Stimulated activated memory B cell treated with anti-CD40 and anti-IgM and Interleukin-4, amounts not matched to agents 10 μg/mL and 1 μg/mL and 100 μg/mL, for 72 hours (primary cell): ENCODE measurements around the gene FER.
"Not testable (repeated sequence)": the region's sequence is repeated elsewhere in the genome, so short reads cannot be mapped to it uniquely, and the experiment has no call there.

Experiments used
- ATAC-seq: fragments of 150-1000 bp; cut with Tn5 transposase; 2 replicates; pipeline ENCODE4 v1.10.0; 2021
- H3K27ac Mint-ChIP-seq: one replicate; pipeline ENCODE4 v1.8.0; 2022; ENCODE audit warnings: mild to moderate bottlenecking, mixed read lengths
- H3K27me3 Mint-ChIP-seq: one replicate; pipeline ENCODE4 v1.8.0; 2022; ENCODE audit warnings: mixed read lengths
- H3K36me3 Mint-ChIP-seq: one replicate; pipeline ENCODE4 v1.8.0; 2022; ENCODE audit warnings: mixed read lengths
- H3K4me1 Mint-ChIP-seq: one replicate; pipeline ENCODE4 v1.8.0; 2022; ENCODE audit warnings: mixed read lengths
- H3K4me3 Mint-ChIP-seq: one replicate; pipeline ENCODE4 v1.8.0; 2022; ENCODE audit warnings: mild to moderate bottlenecking, moderate library complexity, mixed read lengths
- H3K9me3 Mint-ChIP-seq: one replicate; pipeline ENCODE4 v1.8.0; 2022; ENCODE audit warnings: mixed read lengths

Gene FER

DNA sequence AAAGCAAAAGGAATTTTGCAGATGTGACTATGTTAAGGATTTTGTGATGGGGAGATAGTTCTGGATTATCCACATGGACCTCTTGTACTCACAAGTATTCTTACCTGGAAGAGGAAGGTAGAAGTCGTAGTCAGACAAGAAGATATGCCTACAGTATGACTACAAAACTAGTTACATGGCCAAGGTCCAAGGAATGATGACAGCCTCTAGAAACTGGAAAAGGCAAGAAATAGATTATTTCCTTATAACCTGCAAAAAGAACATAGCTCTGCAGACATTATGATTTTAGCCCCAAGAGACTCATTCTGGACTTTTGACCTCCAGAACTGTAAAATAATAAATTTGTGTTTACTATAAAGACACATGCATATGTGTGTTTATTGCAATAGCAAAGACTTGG, 226.9 kb downstream of the FER start:
- ATAC-seq, result no peak
- H3K4me1 Mint-ChIP-seq, result no peaks in the 10 kb centered on the region
- no peak overlapping the region for H3K4me3 Mint-ChIP-seq
- no peaks in the 10 kb centered on the region for H3K9me3 Mint-ChIP-seq
- no peak overlapping the region for H3K27ac Mint-ChIP-seq
- peaks cover 27% of the 10 kb centered on the region for H3K36me3 Mint-ChIP-seq
- no peaks in the 10 kb centered on the region for H3K27me3 Mint-ChIP-seq

DNA sequence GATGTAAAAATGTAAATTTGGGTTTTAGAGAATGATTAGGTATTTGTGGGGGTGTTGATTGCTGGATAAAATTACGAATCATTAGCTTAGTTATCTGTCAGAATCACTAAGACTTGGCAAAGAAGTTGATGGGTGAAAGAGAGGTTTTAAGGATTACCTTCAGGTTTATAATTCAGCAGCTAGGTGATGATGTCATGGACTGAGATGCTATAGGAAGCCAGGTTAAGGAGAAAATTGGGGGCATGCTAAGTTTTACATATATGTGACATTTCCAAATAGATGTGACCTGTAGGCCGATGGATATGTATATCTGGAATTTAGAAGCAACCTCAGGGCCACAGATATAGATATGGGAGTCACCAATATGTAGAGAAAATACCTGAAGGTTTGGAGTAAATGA, 228.0 kb downstream of the FER start:
- no peak for ATAC-seq
- Mint-ChIP-seq H3K4me1 (no peaks in the 10 kb centered on the region), H3K4me3 (no peak overlapping the region), H3K9me3 (no peaks in the 10 kb centered on the region), H3K36me3 (peaks cover 28% of the 10 kb centered on the region), H3K27ac (no peak overlapping the region), H3K27me3 (no peaks in the 10 kb centered on the region)

GRCh38 chr5:108983461-108984092, 235.9 kb downstream of the FER start:
- H3K9me3 Mint-ChIP-seq, result peaks cover 2% of the 10 kb centered on the region
- no peak overlapping the region for H3K27ac Mint-ChIP-seq
- H3K27me3 Mint-ChIP-seq, result no peaks in the 10 kb centered on the region
- H3K4me1 Mint-ChIP-seq, result peaks cover 3% of the 10 kb centered on the region
- ATAC-seq, result no peak
- peaks cover 48% of the 10 kb centered on the region for H3K36me3 Mint-ChIP-seq
- H3K4me3 Mint-ChIP-seq, result no peak overlapping the region

DNA sequence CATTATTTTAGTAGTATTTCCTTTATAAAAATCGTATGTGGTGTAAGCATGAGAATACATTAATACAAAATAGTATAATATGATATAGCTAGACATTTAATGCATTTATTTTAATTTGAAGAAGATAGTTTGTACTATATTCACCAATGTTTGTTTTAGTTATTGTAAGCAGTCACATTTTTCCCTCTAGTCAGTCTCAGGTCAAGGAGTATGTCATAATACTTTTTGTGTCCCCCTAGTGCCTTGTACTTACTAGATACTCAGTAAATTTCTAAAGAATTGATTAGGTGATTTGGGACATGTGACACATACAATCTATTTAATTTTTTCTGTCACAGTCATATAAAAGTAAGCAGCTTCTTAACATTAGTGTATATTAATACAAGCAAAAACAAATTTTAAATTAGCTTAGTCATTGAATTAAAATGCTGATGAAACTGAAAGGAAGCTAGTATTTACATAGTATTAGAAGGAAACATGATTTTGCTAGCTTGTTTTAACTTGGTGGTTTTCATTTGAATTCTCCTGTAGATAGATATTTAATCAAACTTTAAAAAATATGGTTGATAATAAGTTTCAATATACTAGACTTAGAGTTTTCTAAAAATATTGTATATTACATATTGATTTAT, 242.2 kb downstream of the FER start:
- no peaks in the 10 kb centered on the region for H3K27me3 Mint-ChIP-seq

DNA sequence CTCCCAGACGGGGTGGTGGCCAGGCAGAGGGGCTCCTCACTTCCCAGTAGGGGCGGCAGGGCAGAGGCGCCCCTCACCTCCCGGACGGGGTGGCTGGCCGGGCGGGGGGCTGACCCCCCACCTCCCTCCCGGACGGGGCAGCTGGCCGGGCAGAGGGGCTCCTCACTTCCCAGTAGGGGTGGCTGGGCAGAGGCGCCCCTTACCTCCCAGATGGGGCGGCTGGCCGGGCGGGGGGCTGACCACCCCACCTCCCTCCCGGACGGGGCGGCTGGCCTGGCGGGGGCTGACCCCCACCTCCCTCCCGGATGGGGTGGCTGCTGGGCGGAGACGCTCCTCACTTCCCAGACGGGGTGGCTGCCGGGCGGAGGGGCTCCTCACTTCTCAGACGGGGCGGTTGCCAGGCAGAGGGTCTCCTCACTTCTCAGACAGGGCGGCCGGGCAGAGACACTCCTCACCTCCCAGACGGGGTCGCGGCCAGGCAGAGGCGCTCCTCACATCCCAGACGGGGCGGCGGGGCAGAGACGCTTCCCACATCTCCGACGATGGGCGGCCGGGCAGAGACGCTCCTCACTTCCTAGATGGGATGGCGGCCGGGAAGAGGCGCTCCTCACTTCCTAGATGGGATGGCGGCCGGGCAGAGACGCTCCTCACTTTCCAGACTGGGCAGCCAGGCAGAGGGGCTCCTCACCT, 244.8 kb downstream of the FER start:
- not testable (repeated sequence) for H3K4me1 Mint-ChIP-seq, H3K4me3 Mint-ChIP-seq, H3K27me3 Mint-ChIP-seq, H3K27ac Mint-ChIP-seq, ATAC-seq
- Mint-ChIP-seq H3K36me3 (peaks cover 52% of the 10 kb centered on the region), H3K9me3 (peaks cover 14% of the 10 kb centered on the region)

More for the DNA sequence above, 242.2 kb downstream of the FER start:
- ATAC-seq, result no peak
- Mint-ChIP-seq H3K36me3 (peaks cover 56% of the 10 kb centered on the region), H3K4me3 (no peak overlapping the region), H3K4me1 (peaks cover 6% of the 10 kb centered on the region), H3K9me3 (peaks cover 16% of the 10 kb centered on the region), H3K27ac (no peak overlapping the region)

GRCh38 chr5:108993440-108993839, 245.7 kb downstream of the FER start:
- H3K4me3 Mint-ChIP-seq, ATAC-seq, H3K27ac Mint-ChIP-seq, H3K4me1 Mint-ChIP-seq, H3K27me3 Mint-ChIP-seq: not testable (repeated sequence)
- Mint-ChIP-seq H3K9me3 (peaks cover 14% of the 10 kb centered on the region), H3K36me3 (peaks cover 50% of the 10 kb centered on the region)

GRCh38 chr5:108997720-108998119, 250.0 kb downstream of the FER start:
- H3K27ac Mint-ChIP-seq, result no peak overlapping the region
- no peaks in the 10 kb centered on the region for H3K27me3 Mint-ChIP-seq
- H3K36me3 Mint-ChIP-seq, result peaks cover 51% of the 10 kb centered on the region
- no peaks in the 10 kb centered on the region for H3K4me1 Mint-ChIP-seq
- no peak overlapping the region for H3K4me3 Mint-ChIP-seq
- ATAC-seq, result no peak
- H3K9me3 Mint-ChIP-seq, result peaks cover 14% of the 10 kb centered on the region

- H3K4me3 Mint-ChIP-seq, result no peak overlapping the region
- H3K4me1 Mint-ChIP-seq, result no peaks in the 10 kb centered on the region
- ATAC-seq, result no peak
- H3K36me3 Mint-ChIP-seq, result peaks cover 48% of the 10 kb centered on the region
- H3K9me3 Mint-ChIP-seq, result peaks cover 14% of the 10 kb centered on the region
- H3K27me3 Mint-ChIP-seq, result no peaks in the 10 kb centered on the region
- no peak overlapping the region for H3K27ac Mint-ChIP-seq
Observed at GRCh38 chr5:108998216-108998615, 250.5 kb downstream of the FER start.

GRCh38 chr5:109003928-109004327, 256.2 kb downstream of the FER start:
- Mint-ChIP-seq H3K27ac (no peak overlapping the region), H3K27me3 (no peaks in the 10 kb centered on the region), H3K36me3 (peaks cover 4% of the 10 kb centered on the region), H3K4me3 (no peak overlapping the region), H3K4me1 (no peaks in the 10 kb centered on the region), H3K9me3 (no peaks in the 10 kb centered on the region)
- peak; percentile 60 for ATAC-seq

- Mint-ChIP-seq H3K4me1 (no peaks in the 10 kb centered on the region), H3K27ac (no peak overlapping the region), H3K27me3 (no peaks in the 10 kb centered on the region), H3K36me3 (peaks cover 13% of the 10 kb centered on the region), H3K4me3 (no peak overlapping the region), H3K9me3 (no peaks in the 10 kb centered on the region)
- ATAC-seq, result no peak
Observed at GRCh38 chr5:109005297-109006009, 257.8 kb downstream of the FER start.

DNA sequence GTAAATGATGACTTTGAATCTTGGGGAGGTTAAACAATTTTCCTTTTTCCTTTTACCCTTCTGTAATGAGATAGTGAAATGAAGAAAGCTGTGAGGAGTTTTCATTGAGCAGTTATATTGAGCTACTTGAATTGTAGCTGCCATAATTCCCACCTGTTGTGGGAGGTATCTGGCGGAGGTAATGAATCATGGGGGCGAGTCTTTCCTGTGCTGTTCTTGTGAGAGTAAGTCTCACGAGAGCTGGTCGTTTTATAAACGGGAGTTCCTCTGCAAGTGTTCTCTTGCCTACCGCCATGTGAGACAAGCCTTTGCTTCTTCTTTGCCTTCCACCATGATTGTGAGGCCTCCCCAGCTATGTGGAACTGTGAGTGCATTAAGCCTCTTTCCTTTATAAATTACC, 258.4 kb downstream of the FER start:
- H3K27ac Mint-ChIP-seq, result no peak overlapping the region
- H3K4me1 Mint-ChIP-seq, result no peaks in the 10 kb centered on the region
- no peak overlapping the region for H3K4me3 Mint-ChIP-seq
- no peak for ATAC-seq
- no peaks in the 10 kb centered on the region for H3K27me3 Mint-ChIP-seq
- H3K9me3 Mint-ChIP-seq, result no peaks in the 10 kb centered on the region
- H3K36me3 Mint-ChIP-seq, result peaks cover 17% of the 10 kb centered on the region

- Mint-ChIP-seq H3K36me3 (peaks cover 6% of the 10 kb centered on the region), H3K27me3 (no peaks in the 10 kb centered on the region), H3K4me1 (no peaks in the 10 kb centered on the region), H3K4me3 (no peak overlapping the region), H3K9me3 (no peaks in the 10 kb centered on the region), H3K27ac (no peak overlapping the region)
- ATAC-seq, result no peak
Observed at GRCh38 chr5:109016300-109016699, 268.6 kb downstream of the FER start.

- ATAC-seq, result no peak
- Mint-ChIP-seq H3K4me1 (no peaks in the 10 kb centered on the region), H3K36me3 (peaks cover 18% of the 10 kb centered on the region), H3K4me3 (no peak overlapping the region), H3K27me3 (no peaks in the 10 kb centered on the region), H3K9me3 (no peaks in the 10 kb centered on the region), H3K27ac (no peak overlapping the region)
Observed at GRCh38 chr5:109022056-109022455, 274.4 kb downstream of the FER start.

GRCh38 chr5:109025729-109026128, 278.0 kb downstream of the FER start:
- H3K36me3 Mint-ChIP-seq, result peaks cover 18% of the 10 kb centered on the region
- not testable (repeated sequence) for H3K27ac Mint-ChIP-seq, H3K4me3 Mint-ChIP-seq

DNA sequence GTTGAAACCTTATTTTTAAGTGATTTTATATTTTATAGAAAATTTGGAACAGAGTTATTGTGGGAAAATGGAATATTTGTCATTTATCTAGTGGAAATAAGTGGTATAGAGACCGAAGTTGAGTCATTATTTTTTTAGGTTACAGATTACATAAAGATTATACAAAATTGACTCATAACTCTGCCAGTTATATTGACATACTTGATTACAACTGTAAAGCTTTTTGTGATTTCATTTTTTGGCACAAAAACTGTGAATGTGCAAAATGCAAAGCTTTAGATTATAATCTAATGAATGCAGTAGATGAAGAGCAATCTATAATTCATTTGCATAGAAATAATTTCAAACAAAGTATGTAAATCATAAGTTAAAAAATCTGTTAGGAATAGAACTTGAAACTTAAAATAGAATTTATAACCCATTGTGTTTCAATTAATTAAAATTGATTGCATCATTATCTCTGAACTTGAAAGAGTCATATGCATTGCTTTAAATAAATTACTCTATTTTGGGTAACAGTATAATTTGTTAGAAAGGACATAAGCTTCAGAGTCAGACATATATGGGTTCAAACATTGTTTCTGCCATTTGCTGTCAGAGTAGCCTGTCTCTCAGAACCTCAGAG, 280.4 kb downstream of the FER start:
- Mint-ChIP-seq H3K36me3 (peaks cover 16% of the 10 kb centered on the region), H3K27ac (no peak overlapping the region), H3K4me3 (no peak overlapping the region), H3K4me1 (peaks cover 7% of the 10 kb centered on the region), H3K27me3 (no peaks in the 10 kb centered on the region), H3K9me3 (no peaks in the 10 kb centered on the region)
- no peak for ATAC-seq

More at GRCh38 chr5:109025729-109026128, 278.0 kb downstream of the FER start:
- ATAC-seq, H3K4me1 Mint-ChIP-seq, H3K9me3 Mint-ChIP-seq, H3K27me3 Mint-ChIP-seq: not testable (repeated sequence)
